HG02973 (cell line): ENCODE data around the gene COBL.

Experiments
- ATAC-seq: cut with Tn5 transposase; IDR thresholded peaks from one replicate; pipeline ENCODE4 v1.9.1; 2021; ENCODE audit warnings: moderate library complexity; ENCODE audit not compliant: unreplicated experiment

COBL gene

DNA sequence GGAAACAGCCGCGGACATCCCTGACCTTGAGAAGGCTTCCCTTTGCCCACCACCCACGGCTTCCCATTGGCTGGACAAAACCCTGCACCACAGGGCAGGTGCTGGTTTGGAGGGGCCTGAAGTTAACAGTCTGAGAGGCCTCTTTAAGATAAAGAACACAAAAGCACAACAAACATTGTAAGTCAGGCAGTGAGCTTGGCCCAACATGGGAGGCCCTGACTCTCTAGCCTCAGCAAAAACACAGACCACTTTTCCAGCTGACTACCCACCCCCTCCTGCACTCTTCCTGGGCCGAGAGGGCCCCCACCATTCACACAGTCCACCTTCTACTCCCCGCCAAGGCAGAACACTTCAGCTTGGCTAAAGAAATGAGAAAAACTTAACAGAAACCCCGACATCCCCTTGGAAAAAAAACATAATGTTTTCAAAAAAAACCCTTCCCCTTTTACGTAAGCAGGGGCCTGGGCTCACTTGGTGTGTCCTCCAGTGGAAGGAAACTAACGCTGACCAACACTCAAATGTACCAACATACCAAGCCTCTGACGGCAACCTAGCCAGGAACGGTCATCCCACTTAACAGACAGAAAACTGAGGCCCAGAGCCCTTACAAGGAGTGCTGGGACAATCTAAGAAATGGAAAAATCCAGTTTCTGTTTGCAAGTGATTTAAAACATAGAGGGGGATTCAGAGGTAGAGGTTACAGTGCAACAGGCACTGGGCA is 80.9 kb downstream of the COBL start:
- no peak for ATAC-seq

GRCh38 chr7:51234609-51235308 is 81.8 kb downstream of the COBL start:
- no peak for ATAC-seq

DNA sequence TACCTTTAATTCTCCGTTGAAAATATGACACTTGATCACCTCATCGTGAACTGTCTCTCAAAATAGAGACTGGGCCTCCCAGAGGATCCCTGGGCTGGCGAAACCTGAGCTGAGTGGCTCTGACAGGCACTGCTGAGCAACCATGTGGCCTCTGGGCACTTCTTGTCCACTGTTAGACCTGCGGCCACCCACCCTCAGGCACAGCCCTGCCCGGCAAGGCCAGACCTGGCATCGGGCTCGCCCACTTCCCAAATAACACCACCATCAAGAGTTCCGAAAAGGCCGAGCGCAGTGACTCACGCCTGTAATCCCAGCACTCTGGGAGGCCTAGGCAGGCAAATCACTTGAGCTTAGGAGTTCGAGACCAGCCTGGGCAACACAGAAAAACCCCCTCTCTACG is 82.5 kb downstream of the COBL start:
- ATAC-seq, result no peak

- ATAC-seq, result no peak
Observed at GRCh38 chr7:51233374-51233773, 83.2 kb downstream of the COBL start.

DNA sequence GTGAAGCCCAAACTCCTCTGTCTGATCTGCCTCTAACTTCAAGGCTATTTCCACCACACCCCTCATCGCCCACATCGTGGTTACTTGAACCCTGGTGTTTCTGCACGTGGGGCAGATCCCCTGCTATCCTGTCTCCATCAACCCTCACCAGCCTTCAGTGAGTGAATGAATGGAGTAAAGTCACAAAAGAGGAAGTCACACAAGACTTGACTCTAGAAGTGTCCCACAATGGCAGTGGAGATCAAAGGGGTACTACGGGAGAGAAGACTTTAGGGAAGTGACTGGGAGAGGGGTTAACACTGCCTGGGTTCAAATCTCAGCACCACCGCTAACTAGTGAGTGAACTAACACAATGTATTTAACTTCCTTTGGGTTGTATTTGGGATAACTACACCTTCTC is 85.9 kb downstream of the COBL start:
- ATAC-seq, result no peak

DNA sequence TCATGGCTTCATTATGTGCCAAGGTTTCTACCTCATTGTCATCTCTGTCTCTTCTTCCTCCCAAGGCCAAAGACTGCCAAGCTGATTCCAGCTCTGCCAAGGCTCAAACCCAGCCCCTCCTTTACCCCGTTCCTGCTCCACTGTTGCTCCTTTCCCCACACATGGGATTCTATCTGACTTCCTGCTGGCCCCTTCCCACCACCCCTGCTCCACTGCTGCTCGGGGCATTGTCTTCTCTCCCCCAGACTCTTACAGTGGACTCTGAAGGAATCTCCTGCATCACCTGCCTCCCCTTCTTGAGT is 86.3 kb downstream of the COBL start:
- ATAC-seq, result no peak

DNA sequence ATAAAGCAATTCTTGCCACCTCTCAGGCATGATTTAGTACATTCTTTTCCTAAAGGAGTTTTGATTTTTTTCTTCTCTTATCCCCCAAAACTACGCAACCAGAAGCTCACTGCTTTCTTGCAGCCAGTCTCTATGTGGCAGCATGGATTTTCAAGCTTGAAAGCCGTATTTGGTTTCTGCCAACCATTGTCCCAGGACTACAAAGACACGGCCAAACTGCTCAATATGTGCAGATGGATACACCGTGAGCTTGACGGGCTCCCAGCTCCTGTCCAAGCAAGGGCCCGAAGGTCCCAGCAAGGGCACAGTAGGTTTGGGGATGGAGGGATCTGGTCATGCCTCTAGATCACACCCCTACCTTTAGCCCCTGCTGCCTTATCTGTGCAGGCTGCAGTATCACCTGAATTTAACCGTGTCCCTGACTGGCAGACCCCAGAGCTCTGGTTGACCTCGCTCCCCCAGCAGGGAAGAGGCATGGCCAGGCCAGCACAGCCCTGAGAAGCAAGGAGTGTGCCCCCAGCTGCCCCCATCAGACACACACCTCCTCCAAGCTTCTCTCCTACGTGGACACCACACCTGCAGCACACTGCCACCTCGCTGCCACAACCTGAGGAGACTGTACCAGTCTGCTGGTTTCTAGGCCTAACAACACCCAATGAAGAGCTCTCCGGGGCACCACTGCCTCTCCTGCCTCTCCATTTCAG is 86.8 kb downstream of the COBL start:
- ATAC-seq, result no peak

- no peak for ATAC-seq
Observed at GRCh38 chr7:51229106-51229537, 87.5 kb downstream of the COBL start.

- ATAC-seq, result no peak
Observed at GRCh38 chr7:51228386-51228958, 88.1 kb downstream of the COBL start.

- ATAC-seq, result no peak
Observed at GRCh38 chr7:51227861-51228260, 88.7 kb downstream of the COBL start.

- ATAC-seq, result no peak
Observed at GRCh38 chr7:51226916-51227535, 89.6 kb downstream of the COBL start.

DNA sequence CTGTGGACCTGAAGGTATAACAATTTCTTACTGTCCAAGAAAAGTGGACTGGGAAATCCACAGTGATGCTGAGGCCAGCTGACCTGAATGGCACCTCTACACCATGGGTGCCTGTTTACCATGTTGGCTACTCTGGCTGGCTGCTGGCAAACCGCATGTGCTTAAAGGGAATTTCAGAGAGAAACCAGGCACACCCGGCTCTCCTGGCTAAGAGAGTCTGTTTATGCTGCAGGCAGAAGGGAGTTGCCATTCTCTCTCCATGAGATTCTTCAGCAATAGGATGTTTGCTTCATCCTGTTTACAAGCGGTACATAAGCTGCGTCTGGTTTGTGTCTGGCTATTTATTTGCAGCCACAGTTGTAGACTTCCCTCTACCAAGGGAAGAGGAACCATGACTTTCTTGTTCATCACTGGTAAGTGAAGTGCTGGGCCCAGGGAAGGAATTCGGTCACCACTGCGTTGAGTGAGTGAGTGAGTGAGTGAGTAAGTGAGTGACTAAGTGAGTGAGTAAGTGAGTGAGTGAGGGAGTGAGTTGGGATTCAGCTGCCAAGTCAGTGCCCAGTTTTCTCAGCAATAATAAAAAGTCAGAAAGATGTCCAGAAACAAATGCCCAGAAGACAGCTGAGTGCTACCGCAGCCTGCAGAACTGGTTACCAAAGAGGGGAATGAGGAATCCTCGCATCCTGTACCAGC is 90.4 kb downstream of the COBL start:
- ATAC-seq, result no peak

GRCh38 chr7:51224811-51225595 is 91.6 kb downstream of the COBL start:
- ATAC-seq, result no peak

GRCh38 chr7:51223505-51223904 is 93.1 kb downstream of the COBL start:
- ATAC-seq, result no peak

DNA sequence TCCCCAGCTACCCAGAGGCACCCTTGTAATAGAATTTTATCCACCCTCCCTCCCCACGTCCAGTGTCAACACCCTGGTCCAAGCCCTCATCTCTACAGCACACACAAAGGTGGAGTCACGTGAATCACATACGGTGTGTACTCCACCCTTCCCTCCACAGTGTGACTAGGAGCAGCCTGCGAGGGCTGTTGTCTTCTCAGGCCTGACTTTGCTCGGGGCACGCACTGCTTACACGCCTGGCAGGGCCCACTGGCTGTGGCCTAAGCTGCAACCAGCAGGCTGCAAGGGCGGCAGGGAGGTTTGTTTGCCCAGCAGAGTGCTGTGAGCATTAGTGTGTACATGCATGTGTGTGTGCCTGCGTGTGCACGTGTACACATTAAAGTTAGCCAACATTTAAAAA is 93.7 kb downstream of the COBL start:
- ATAC-seq, result no peak

DNA sequence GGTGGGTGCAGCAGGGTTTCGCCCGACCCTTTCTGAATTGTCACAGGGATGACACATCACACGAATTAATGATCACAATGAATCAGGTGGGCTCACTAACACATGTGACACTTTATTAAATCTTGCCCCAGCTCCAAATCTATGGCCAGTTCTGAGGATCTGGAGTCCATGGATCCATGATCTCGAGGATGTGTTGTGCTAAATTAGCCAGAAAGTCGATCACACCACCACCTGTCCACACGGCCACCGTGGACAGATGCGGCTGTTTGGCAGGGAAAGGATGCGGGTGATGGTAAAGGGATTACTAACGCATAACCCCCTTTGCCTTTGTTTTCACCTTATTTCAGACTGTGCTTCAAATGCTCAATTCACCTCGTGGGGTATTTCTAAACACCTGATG is 96.4 kb downstream of the COBL start:
- ATAC-seq, result no peak

DNA sequence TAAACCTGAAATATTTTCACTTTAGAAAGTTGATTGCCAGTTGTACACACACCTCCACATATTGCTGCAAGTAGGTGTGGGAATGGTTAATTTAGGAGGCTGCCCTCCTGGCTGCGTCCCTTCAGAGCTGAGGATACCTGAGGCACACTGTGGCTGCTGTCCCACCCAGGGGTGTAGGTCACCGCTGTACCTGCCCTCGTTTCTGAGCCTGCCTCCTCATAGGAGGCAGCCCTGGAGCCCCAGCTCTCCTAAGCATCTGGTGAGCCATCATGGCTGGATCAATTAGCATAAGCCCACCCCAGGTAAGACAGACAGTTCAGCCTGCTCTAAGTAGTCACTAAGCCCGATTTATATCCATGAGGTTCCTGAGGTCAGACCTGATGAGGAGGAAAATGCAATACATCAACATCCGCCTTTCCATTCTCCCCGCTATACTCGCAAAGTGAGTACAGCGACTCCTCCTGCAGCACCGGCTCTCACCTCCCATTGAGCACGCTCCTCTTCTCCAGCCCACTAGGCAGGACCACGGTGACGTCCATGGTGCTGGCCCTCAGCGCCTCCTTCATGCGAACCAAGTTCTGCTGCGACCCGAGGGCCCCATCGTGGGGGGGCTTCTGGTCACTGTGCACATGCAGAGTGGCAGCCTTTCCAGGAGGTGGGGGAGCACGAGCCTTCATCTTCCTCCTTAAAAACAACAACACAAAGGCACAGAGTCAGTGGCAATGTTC is 97.2 kb downstream of the COBL start:
- ATAC-seq, result no peak

GRCh38 chr7:51217804-51218203 is 98.8 kb downstream of the COBL start:
- ATAC-seq, result no peak

DNA sequence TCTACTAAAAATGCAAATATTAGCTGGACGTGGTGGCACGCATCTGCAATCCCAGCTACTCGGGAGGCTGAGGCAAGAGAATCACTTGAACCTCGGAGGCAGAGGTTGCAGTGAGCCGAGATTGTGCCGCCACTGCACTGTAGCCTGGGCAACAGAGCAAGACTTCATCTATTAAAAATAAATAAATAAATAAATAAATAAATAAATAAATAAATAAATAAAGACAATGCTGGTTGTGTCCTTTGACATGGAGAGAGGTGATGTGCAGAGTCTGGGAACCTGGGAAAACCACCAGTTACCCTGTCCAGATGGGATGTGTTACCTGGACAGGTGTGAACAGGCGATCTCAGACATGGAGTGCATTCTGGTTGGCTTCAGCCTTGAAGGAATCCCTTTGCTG is 102.5 kb downstream of the COBL start:
- no peak for ATAC-seq
